ENCODE measurements around the gene ADAT3.

- no peak for TF ChIP-seq YY1 (IDR thresholded peaks at IDR 0.05; ENCODE audit: insufficient read depth, insufficient read length)
- no peak for TF ChIP-seq ZNF274 (IDR thresholded peaks at IDR 0.05; ENCODE audit: low read depth, low read length)
These were observed 50.2 kb downstream of the ADAT3 start for GRCh38 chr19:1955171-1956121.
